ENCODE measurements around the gene TSPAN17. TPM values are rescaled to one million over a fixed set of nuclear protein-coding genes. Genes with fewer than 3 reads are reported as not detected.

TSPAN17 gene
- total RNA-seq, 1 donor from 2014 or later = 41.8 TPM

Small RNA genes within 50 kb of the gene (microRNA-seq; reads per million reads assigned to microRNA genes)
- gene MIR4281 (ENCODE audit: unreplicated experiment) = not detected

Other genes starting within 250 kb of the TSPAN17 start
- 89.0 and 95.1 TPM in 2 replicates for gene CLTB, start 230.9 kb upstream of the TSPAN17 start, total RNA-seq
- 46.9 and 47.6 TPM in 2 replicates for gene FAF2, start 199.1 kb upstream of the TSPAN17 start, total RNA-seq
- 47.3 and 53.0 TPM in 2 replicates for gene RNF44, start 110.1 kb upstream of the TSPAN17 start, total RNA-seq
- 0.34 and 0.43 TPM in 2 replicates for gene CDHR2, start 98.1 kb upstream of the TSPAN17 start, total RNA-seq
- 1.6 TPM in 2 replicates for gene GPRIN1, start 37.3 kb upstream of the TSPAN17 start, total RNA-seq
- gene SNCB, start 16.9 kb upstream of the TSPAN17 start, total RNA-seq = not detected in 2 replicates
- gene EIF4E1B, start 16.8 kb upstream of the TSPAN17 start, total RNA-seq = not detected in 2 replicates
- gene UNC5A, start 163.1 kb downstream of the TSPAN17 start, total RNA-seq = not detected in 2 replicates